Mesodermal cell (in vitro differentiated cells): ENCODE data around the gene IQCH.

Source experiments
- H3K27ac ChIP-seq: 2 replicates; pipeline ENCODE4 v1.7.0; 2013; ENCODE audit warnings: mild to moderate bottlenecking, low read depth, low read length, moderate library complexity; ENCODE audit not compliant: severe bottlenecking
- H3K36me3 ChIP-seq: 2 replicates; pipeline ENCODE4 v1.7.1; 2013; ENCODE audit warnings: mild to moderate bottlenecking, low read length, moderate library complexity; ENCODE audit not compliant: control insufficient read depth, insufficient read depth
- H3K4me1 ChIP-seq: one replicate; pipeline ENCODE4 v1.7.1; 2013; ENCODE audit warnings: mild to moderate bottlenecking, low read length; ENCODE audit not compliant: insufficient read depth, control insufficient read depth, poor library complexity, severe bottlenecking
- H3K4me3 ChIP-seq: 2 replicates; pipeline ENCODE4 v1.7.0; 2013; ENCODE audit warnings: low read length, control low read depth, mild to moderate bottlenecking; ENCODE audit not compliant: insufficient read depth, poor library complexity, severe bottlenecking; ENCODE audit errors: extremely low read depth
- H3K9me3 ChIP-seq: 2 replicates; pipeline ENCODE4 v1.7.1; 2013; ENCODE audit warnings: mild to moderate bottlenecking, low read length, moderate library complexity; ENCODE audit not compliant: control insufficient read depth
- WGBS, 2 experiments: methylation state at CpG; one replicate each; pipeline ENCODE4 v1.1.5; 2013; ENCODE audit warnings: missing lambda C conversion rate in 2 of 2; ENCODE audit not compliant: insufficient coverage in 2 of 2; 5-methylcytosine and 5-hydroxymethylcytosine counted together

Gene IQCH

DNA sequence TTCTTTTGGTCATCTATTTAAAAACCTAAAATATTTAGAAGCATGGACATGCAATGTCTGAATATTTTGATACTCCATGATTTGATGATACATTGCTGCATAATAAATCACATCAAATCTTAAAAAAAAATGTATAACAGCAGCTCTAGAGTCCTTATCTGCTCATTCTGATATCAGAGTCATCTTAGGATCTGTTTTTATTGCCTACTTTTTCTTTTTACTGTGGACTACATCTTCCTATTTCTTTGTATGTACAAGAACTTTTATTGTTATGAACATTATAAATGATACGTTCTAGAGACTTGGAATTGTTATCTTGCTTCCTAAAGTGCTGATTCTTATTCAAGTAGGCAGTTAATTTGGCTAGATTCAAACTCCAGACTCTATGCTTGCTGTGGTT lies 72.7 kb downstream of the IQCH start:
- H3K27ac ChIP-seq, result no peak overlapping the region
- 100% methylated on average over 1 of the region's 1 CpG; no CpG with 5 or more reads in 1 of the 2 experiments for WGBS, 2 experiments
- no peak overlapping the region for H3K4me3 ChIP-seq

DNA sequence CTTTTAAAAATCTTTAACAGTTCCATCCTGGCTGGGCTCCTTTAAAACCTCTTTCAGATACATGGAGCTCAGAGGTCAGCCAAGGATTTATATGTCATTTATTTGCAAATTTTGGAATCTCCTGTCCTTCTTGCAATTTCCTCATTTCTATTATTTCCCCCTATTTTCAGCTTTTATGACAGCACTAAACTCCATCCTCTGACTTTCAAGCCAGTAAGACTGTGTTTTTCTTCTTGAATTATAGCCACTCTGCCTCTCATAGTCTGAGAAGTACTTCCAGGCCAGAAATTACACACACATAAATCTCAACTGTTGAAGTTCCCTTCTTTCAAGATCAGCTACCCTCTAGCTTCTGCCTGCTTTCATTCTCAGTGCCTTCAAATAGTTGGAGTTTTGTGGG lies 73.2 kb downstream of the IQCH start:
- no peak overlapping the region for H3K27ac ChIP-seq
- peaks cover 8% of the 10 kb centered on the region for H3K9me3 ChIP-seq
- H3K4me1 ChIP-seq, result no peaks in the 10 kb centered on the region
- no peak overlapping the region for H3K4me3 ChIP-seq
- no peaks in the 10 kb centered on the region for H3K36me3 ChIP-seq

More for the DNA sequence above, 72.7 kb downstream of the IQCH start:
- peaks cover 12% of the 10 kb centered on the region for H3K9me3 ChIP-seq
- no peaks in the 10 kb centered on the region for H3K36me3 ChIP-seq
- H3K4me1 ChIP-seq, result no peaks in the 10 kb centered on the region

DNA sequence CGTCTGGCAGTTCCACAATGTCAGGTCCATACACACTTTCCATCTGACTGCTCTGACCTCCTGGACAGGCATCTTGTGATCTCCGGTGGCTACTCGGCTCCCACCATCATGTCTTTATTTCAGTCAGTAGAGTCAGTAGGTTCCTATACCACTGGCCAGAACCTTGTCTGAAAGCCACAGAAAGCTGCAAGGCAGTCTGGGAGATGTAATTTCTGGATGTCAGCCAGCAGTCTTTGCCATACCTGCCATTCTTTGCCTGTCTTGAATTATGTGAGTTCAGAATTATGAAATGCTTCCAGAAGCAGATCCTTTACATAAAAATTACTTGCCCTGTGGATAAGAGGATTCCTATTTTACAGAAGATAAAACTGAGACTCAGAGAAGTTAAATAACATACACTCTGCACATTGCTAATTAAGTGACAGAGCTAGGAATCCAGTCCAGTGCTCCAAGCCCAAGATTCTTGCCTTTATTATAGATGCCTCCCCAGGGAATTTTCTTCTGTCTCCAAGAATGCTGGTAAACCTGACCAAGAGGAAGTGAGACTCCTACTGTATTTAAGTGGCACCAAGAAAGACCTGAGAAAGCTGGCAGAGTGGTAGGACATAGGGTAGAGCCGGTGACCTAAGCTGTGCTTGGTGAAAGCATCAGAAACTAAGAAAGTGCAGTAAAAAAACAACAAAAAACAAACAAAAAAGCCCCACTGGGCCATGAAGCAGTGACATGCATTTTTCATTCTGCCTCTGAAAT lies 75.6 kb downstream of the IQCH start:
- H3K27ac ChIP-seq, result no peak overlapping the region
- 94 to 97% methylated on average over 3 of the region's 4 CpGs for WGBS, 2 experiments
- H3K36me3 ChIP-seq, result no peaks in the 10 kb centered on the region
- peaks cover 6% of the 10 kb centered on the region for H3K9me3 ChIP-seq
- H3K4me1 ChIP-seq, result no peaks in the 10 kb centered on the region
- H3K4me3 ChIP-seq, result no peak overlapping the region

DNA sequence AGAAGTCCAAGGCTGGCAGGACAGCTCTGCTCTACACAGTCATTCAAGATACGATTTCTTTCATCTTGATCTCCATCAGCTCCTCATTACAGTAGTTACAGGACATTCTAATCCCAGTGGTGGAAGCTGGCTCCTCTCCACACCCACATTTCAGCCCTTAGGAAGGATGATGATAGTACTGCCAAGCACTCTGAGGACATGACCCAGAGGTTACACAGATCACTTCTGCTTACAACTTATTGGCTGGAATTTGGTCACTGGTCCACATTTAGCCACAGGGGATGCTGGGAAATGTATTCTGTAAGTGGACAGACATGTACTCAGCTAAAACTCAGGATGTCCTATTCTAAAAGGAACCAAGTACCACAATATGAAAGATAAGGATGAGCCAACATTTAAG lies 77.1 kb downstream of the IQCH start:
- 100% methylated on average over 1 of the region's 1 CpG; no CpG with 5 or more reads in 1 of the 2 experiments for WGBS, 2 experiments
- Histone ChIP-seq H3K36me3 (no peaks in the 10 kb centered on the region), H3K27ac (no peak overlapping the region), H3K4me3 (no peak overlapping the region), H3K4me1 (no peaks in the 10 kb centered on the region), H3K9me3 (peaks cover 6% of the 10 kb centered on the region)

DNA sequence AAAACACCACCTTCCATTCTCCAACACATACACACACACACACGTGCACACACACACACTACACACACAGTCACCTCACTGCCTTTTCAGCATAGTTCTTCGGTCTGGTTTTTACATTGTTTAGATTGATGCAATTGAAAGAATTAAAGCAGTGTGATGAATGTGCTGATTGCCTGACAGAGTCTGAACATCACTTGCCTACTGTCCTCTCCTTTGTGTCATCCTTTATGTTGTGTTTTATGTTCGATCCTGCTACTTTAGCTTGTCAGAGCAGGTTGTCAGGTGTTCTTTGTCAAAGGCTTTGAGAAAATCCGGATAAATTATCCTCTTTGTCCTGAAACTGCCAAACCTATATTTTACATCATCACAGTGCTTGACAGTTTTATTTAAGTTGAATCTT lies 80.4 kb downstream of the IQCH start:
- no peak overlapping the region for H3K4me3 ChIP-seq
- H3K4me1 ChIP-seq, result no peaks in the 10 kb centered on the region
- no peaks in the 10 kb centered on the region for H3K9me3 ChIP-seq
- 100% methylated on average over 1 of the region's 4 CpGs; no CpG with 5 or more reads in 1 of the 2 experiments for WGBS, 2 experiments
- no peak overlapping the region for H3K27ac ChIP-seq
- H3K36me3 ChIP-seq, result no peaks in the 10 kb centered on the region

GRCh38 chr15:67335534-67336222 lies 81.1 kb downstream of the IQCH start:
- Histone ChIP-seq H3K4me3 (no peak overlapping the region), H3K9me3 (no peaks in the 10 kb centered on the region), H3K27ac (no peak overlapping the region), H3K4me1 (no peaks in the 10 kb centered on the region), H3K36me3 (no peaks in the 10 kb centered on the region)
- WGBS, 2 experiments, result no CpG with 5 or more reads among the region's 2 CpGs

GRCh38 chr15:67340630-67341029 lies 86.0 kb downstream of the IQCH start:
- no peak overlapping the region for H3K4me3 ChIP-seq
- no peak overlapping the region for H3K27ac ChIP-seq
- H3K9me3 ChIP-seq, result peaks cover 4% of the 10 kb centered on the region
- no peaks in the 10 kb centered on the region for H3K4me1 ChIP-seq
- H3K36me3 ChIP-seq, result no peaks in the 10 kb centered on the region
- 88 to 95% methylated on average over 4 of the region's 4 CpGs for WGBS, 2 experiments

- H3K36me3 ChIP-seq, result no peaks in the 10 kb centered on the region
- no peak overlapping the region for H3K4me3 ChIP-seq
- WGBS, 2 experiments, result no CpG with 5 or more reads among the region's 2 CpGs
- H3K9me3 ChIP-seq, result peaks cover 7% of the 10 kb centered on the region
- no peaks in the 10 kb centered on the region for H3K4me1 ChIP-seq
- H3K27ac ChIP-seq, result no peak overlapping the region
Measured at GRCh38 chr15:67341539-67341938, 87.0 kb downstream of the IQCH start.

- Histone ChIP-seq H3K36me3 (no peaks in the 10 kb centered on the region), H3K27ac (no peak overlapping the region), H3K9me3 (peaks cover 7% of the 10 kb centered on the region), H3K4me3 (no peak overlapping the region), H3K4me1 (no peaks in the 10 kb centered on the region)
Measured at GRCh38 chr15:67343206-67343605, 88.6 kb downstream of the IQCH start.

DNA sequence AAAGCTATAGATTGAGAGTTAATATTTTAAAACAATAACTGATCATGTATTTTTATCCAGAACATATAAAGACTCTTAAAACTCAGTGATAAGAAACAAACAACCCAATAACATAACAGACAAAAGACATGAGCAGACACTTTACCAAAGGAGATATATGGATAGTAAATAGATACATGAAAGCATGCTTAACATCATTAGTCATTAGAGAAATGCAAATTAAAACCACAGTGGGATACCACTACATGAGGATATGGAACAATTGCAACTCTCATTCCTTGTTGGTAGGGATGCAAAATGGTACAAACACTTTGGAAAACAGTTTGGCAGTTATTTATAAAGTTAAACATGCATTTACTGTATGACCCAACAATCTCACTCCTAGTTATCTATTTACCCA lies 95.0 kb downstream of the IQCH start:
- H3K36me3 ChIP-seq, result no peaks in the 10 kb centered on the region
- no peak overlapping the region for H3K27ac ChIP-seq
- peaks cover 12% of the 10 kb centered on the region for H3K9me3 ChIP-seq

GRCh38 chr15:67350042-67350441 lies 95.5 kb downstream of the IQCH start:
- Histone ChIP-seq H3K36me3 (no peaks in the 10 kb centered on the region), H3K9me3 (peaks cover 12% of the 10 kb centered on the region), H3K27ac (no peak overlapping the region), H3K4me3 (no peak overlapping the region), H3K4me1 (no peaks in the 10 kb centered on the region)
- no CpG with 5 or more reads among the region's 1 CpG for WGBS, 2 experiments

More for the DNA sequence above, 95.0 kb downstream of the IQCH start:
- Histone ChIP-seq H3K4me3 (no peak overlapping the region), H3K4me1 (no peaks in the 10 kb centered on the region)
